SKM-1 treated with dmso at 0.1 percent for 144 hours (cell line): ENCODE measurements around the gene KCNJ14.

Experiments
- DNase-seq: peaks from one replicate; lab custom pipeline; 2025; ENCODE audit not compliant: unreplicated experiment; lab: John Stamatoyannopoulos, UW

Gene KCNJ14

DNA sequence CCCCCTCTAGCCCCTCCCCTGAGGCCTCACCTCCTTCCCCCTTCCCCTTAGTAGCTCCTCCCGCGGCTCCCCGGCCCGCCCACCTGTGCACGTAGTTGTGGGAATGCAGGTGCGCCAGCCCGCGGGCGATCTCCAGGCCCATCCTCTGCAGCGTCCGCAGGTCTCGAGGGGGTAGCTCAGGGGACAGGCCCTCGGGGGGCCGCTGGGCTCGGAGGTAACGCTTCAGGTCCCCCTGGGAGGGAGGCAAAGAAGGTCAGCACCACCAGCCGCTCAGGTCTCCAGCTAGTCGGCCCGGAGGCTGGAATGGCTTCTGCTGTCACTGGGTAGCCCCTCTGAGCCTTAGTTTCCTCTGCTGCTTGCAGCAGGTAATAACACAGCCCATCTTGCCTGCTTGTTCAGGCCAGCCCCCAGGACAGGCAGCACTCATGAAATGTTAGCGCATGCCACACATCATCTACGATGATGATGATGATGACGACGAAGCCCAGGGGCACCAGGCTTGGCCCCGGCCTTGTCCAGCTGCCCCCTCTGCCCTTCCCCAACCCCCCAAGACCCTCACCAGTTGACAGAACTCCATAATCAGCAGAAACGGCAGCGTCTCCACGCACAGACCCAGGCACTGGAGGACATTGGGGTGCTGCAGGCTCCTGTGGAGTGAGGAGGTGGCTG lies 47.1 kb downstream of the KCNJ14 start:
- no peak for DNase-seq

DNA sequence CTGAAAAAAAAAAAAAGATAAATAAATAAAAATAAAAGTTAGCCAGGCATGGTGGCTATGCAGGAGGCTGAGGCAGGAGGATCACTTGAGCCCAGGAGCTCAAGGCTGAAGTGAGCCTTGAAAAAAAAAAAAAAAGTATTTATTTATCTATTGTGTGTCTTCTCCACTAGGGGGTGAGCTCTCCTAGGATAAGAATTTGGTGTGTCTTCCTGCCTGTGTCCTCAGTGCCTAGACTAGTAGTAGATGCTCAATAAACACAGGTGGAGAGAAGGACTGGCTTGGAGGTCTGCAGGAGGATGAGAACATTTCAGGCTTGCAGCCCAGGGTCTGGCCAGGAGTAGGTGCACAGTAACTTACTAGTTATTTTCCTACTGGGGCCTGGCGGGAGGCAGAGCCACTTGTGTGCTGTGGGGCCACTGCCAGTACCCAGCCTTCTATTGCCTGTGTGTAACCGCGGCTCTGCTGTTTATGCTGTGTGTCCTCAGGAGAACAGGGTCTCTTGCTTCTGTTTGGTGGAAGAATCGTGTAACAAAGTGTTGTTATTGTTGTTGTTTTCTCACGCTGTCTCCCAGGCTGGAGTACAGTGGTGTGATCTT lies 50.9 kb downstream of the KCNJ14 start:
- peak; percentile 57 for DNase-seq

DNA sequence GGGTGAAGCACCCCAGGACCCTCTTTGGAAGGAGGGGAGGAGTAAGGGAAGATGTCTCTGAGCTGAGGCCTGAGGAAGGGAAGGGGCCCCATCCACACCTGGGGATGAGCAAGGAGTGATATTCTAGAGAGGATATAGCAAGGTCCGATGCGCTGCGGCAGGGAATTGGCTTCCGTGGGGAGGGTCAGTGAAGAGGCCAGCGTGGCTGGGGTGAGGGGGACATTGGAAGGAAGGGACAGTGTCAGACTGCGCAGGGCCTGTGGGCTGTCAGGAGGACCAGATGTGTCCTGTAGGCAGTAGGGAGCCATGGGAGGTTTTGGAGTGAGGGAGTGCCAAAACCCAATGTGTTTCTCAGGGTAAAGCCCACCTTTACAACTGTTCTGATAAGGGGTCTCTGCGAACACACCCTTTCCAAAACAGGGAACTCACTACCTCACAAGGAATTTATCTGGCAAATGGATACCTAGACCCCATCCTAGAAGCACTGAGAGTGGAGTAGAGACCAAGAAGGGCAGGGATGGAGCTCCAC lies 52.6 kb downstream of the KCNJ14 start:
- no peak for DNase-seq

DNA sequence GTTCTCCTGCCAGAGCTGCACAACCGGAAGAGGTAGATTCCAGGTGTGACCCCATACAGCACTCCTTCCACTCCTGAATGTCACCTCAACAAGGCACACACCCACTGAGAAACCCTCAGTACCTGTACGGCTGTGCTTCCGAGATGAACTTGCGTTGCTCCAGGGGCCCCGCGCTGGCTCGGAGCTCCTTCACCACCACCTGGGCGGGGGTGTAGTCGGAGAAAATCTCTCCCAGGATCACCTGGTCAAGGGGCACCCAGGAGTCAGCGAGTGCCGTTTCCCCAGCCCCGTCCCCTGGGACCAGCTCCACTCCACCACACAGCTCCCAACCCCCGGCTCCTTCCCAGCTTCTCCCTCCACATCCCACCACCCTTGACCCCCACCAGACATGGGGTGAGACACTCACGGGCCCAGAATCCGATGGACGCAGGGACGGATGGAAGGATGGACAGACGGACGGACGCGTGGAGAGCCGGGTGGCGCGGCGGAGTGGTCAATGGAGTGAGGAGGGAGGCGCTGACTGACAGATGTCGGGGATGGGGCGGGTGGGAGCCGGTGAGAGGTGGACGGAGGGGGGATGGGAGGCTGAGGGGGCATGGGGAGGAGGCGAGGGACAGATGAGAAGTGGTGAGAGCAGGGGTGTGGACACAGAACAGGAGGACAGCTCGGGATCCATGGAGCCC lies 53.5 kb downstream of the KCNJ14 start:
- DNase-seq: no peak

GRCh38 chr19:48509467-48510194 lies 54.3 kb downstream of the KCNJ14 start:
- DNase-seq: no peak

DNA sequence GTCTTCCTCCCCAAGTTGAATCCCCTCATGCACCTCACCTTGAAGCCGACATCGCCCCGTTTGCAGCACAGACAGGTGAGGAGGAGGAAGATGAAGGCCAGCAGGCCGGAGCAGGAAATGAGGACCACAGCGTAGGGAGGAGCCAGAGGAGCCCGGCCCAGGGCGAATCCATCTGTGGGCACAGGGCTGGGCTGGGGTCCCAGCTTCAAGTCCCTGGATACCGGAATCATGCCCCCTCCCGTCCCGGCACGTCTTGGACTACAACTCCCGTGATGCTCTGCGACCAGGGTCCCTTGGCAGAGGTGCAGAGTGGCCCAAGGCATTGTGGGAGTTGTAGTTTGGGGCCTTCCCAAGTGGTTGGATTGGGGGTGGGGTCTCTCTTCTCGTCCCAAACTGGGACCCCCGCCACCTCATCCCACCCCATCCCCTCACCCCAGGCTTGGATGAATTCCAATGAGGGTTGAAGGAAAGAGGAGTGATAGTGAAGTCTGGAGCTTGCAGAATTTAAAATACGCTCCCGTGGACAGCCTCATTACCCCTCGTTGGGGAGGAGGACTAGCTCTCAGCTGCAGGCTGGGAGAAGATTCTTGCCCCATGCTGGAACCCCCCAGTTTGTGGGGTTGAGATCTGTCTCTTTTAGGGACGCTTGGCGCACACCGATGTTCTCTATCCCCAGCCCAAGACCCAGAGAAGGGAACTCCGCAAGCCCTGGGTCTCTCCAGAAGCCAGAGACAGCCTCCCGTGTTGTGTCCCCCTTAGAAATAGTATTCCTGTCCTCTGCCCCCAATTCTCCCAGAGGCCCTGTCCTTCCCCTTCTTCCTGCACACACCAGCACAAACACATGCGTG lies 55.3 kb downstream of the KCNJ14 start:
- DNase-seq: no peak

GRCh38 chr19:48511321-48511731 lies 56.0 kb downstream of the KCNJ14 start:
- DNase-seq: no peak

DNA sequence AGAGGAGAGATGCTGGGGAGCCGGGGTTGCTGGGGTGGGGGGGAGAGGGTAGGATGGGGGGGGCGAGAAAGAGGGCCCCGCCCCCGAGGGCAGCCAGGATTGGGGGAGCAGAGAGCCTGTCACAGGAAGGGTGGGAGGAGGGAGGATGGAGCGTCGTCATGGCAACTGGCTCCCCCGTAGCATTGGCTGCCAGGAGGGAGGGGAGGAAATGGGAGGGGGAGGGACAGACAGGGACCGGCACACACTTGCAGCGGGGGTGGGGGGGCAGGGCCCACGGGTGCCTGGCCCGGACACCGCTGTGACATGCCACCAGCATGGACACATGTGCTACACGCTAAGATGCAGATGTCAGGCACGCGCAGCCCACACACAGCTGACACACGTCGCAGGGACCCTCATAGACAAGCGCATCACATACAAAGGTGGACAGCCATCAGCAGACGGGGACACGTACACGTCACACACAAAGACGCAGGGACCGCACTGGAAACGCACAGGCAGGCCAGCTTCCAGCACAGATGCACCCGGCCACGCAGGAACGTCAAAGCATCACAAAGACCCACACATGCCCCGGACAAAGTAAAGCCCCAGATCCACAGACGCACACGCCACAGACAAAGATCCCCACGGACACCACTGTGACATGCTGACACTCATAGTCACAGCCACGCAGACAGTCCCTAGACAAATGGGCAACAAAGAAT lies 56.6 kb downstream of the KCNJ14 start, which contains the start of gene LMTK3:
Gene LMTK3 (minus strand): TSS at position 36 of the 704 bp plus-strand sequence. CDS start 259 bp downstream, outside the sequence.
- DNase-seq: no peak

GRCh38 chr19:48512504-48513288 lies 57.3 kb downstream of the KCNJ14 start:
- no peak for DNase-seq

- DNase-seq: peak; percentile 46
Measured at GRCh38 chr19:48513289-48514122, 58.1 kb downstream of the KCNJ14 start.

DNA sequence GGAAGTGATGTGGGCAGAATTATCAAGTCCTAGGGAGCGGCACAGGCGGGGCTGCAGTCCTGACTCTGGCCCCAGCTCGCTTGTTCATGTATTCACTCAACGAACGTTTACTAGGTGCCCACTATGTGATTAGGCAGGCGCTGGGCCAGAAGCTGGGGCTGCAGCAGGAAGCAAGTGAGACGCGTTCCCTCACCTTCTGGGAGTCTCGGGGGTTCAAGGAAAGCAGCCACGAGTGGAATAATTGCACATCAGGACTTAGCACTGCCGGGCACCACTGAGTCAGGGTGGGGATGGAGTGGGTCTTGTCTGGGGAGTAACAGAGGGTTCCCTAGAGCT lies 58.7 kb downstream of the KCNJ14 start:
- DNase-seq: no peak

DNA sequence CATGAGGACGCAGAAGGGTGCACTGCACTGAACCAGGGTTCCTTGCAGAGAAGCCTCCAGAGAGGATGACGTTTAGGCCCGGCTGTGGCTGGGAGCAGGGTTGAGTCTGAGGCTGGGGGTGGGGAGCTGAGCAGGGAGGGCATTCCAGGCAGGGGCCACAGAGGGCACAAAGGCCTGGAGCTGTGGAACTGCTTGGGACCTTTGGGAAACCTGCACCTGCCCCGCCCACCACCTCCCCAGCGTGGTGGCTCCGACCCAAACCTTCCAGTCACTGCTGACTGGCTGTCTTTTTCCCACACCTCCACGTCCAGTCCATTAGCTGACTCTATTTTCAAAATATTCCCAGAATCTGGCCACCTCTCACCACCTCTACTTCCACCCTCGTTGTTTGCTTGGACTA lies 61.2 kb downstream of the KCNJ14 start:
- no peak for DNase-seq
